Neural cell (in vitro differentiated cells): ENCODE results near the gene COL5A1. TPM values are rescaled to one million over a fixed set of nuclear protein-coding genes. Genes with fewer than 3 reads are reported as not detected.

Experiments
- H2AFZ ChIP-seq: fragments of 200-600, 300-800 bp; sonication (generic), shearing (Covaris generic); 2 replicates; pipeline ENCODE4 v1.6.0; 2014; ENCODE audit warnings: low read depth, mild to moderate bottlenecking, antibody characterized with exemption, low read length, moderate library complexity
- H3F3A ChIP-seq: fragments of 200-600 bp; shearing (Covaris generic); 2 replicates; pipeline ENCODE4 v1.6.1; 2016; ENCODE audit warnings: mild to moderate bottlenecking, moderate library complexity, mixed read lengths, antibody characterized with exemption, low read length; ENCODE audit not compliant: insufficient read depth, poor library complexity, severe bottlenecking
- H3K27ac ChIP-seq: fragments of 200-600, 300-800 bp; sonication (generic), shearing (Covaris generic); 2 replicates; pipeline ENCODE4 v1.5.1; 2014; ENCODE audit warnings: mild to moderate bottlenecking, low read length, moderate library complexity
- H3K27me3 ChIP-seq: fragments of 300-800, 200-600 bp; sonication (generic), shearing (Covaris generic); 2 replicates; pipeline ENCODE4 v1.6.0; 2014; ENCODE audit warnings: mild to moderate bottlenecking, low read depth, low read length, moderate library complexity; ENCODE audit not compliant: insufficient read depth
- H3K36me3 ChIP-seq: fragments of 300-800, 200-600 bp; sonication (generic), shearing (Covaris generic); 2 replicates; pipeline ENCODE4 v1.5.1; 2014; ENCODE audit warnings: mild to moderate bottlenecking, antibody characterized with exemption, low read length, moderate library complexity; ENCODE audit not compliant: insufficient read depth
- H3K4me2 ChIP-seq: fragments of 300-800, 200-600 bp; sonication (generic), shearing (Covaris generic); 2 replicates; pipeline ENCODE4 v1.6.0; 2014; ENCODE audit warnings: mild to moderate bottlenecking, low read length
- H3K4me3 ChIP-seq: fragments of 300-800, 200-600 bp; sonication (generic), shearing (Covaris generic); 2 replicates; pipeline ENCODE4 v1.5.1; 2014; ENCODE audit warnings: mild to moderate bottlenecking, low read length, moderate library complexity
- H3K79me2 ChIP-seq: fragments of 200-600 bp; shearing (Covaris generic); replicated peaks from 2 replicates; pipeline ENCODE4 v1.6.0; 2014; ENCODE audit warnings: mild to moderate bottlenecking, low read length, moderate library complexity; ENCODE audit not compliant: insufficient read depth
- H3K9ac ChIP-seq: fragments of 300-800, 200-600 bp; sonication (generic), shearing (Covaris generic); 2 replicates; pipeline ENCODE4 v1.6.1; 2016; ENCODE audit warnings: mild to moderate bottlenecking, low read length, mixed read lengths
- H3K9me2 ChIP-seq: fragments of 200-600 bp; shearing (Covaris generic); 2 replicates; pipeline ENCODE4 v1.6.1; 2016; ENCODE audit warnings: mild to moderate bottlenecking, low read length, mixed read lengths; ENCODE audit not compliant: insufficient read depth
- H3K9me3 ChIP-seq: fragments of 200-600, 300-800 bp; sonication (generic), shearing (Covaris generic); 2 replicates; pipeline ENCODE4 v1.6.1; 2016; ENCODE audit warnings: mild to moderate bottlenecking, mixed run types, low read length, moderate library complexity, mixed read lengths
- H4K20me1 ChIP-seq: fragments of 200-600 bp; shearing (Covaris generic); 2 replicates; pipeline ENCODE4 v1.6.1; 2016; ENCODE audit warnings: mild to moderate bottlenecking, mixed run types; ENCODE audit not compliant: insufficient read depth
- EP300 ChIP-seq: fragments of 450-650 bp; conservative IDR thresholded peaks from 2 replicates; pipeline ENCODE4 v1.6.1; 2014; ENCODE audit warnings: antibody characterized with exemption, mild to moderate bottlenecking, moderate library complexity; ENCODE audit not compliant: poor library complexity, severe bottlenecking
- EZH2 ChIP-seq: fragments of 200-600, 300-800 bp; shearing (Covaris generic), sonication (generic); IDR thresholded peaks from 2 replicates; pipeline ENCODE4 v1.6.1; 2014; ENCODE audit warnings: antibody characterized with exemption, low read length, borderline replicate concordance, mild to moderate bottlenecking; ENCODE audit not compliant: insufficient read depth, poor library complexity, severe bottlenecking
- MXI1 ChIP-seq: fragments of 450-650 bp; conservative IDR thresholded peaks from 2 replicates; pipeline ENCODE4 v1.6.1; 2014; ENCODE audit warnings: antibody characterized with exemption, mild to moderate bottlenecking; ENCODE audit not compliant: poor library complexity, severe bottlenecking
- POLR2AphosphoS5 ChIP-seq: IDR thresholded peaks from 2 replicates; pipeline ENCODE4 v1.6.1; 2012
- RAD21 ChIP-seq: fragments of 450-650 bp; conservative IDR thresholded peaks from 2 replicates; pipeline ENCODE4 v1.6.1; 2014; ENCODE audit warnings: antibody characterized with exemption, mild to moderate bottlenecking, moderate library complexity
- SMC3 ChIP-seq: fragments of 450-650 bp; conservative IDR thresholded peaks from 2 replicates; pipeline ENCODE4 v1.6.1; 2014; ENCODE audit warnings: antibody characterized with exemption, mild to moderate bottlenecking, moderate library complexity; ENCODE audit not compliant: poor library complexity
- TAF1 ChIP-seq: IDR thresholded peaks from 2 replicates; pipeline ENCODE4 v1.6.1; 2012; ENCODE audit warnings: low read depth
- polyA plus RNA-seq: library from polyadenylated mRNA; depleted of rRNA; stranded (reverse); fragments of >200 nt; gene quantifications from 2 replicates; pipeline ENCODE4 v1.2.3, GENCODE V29; 2014
- TF ChIP-seq, protein P1 (sequence below): fragments of 450-650 bp; IDR thresholded peaks from 2 replicates; pipeline ENCODE4 v1.5.1; 2014; ENCODE audit warnings: antibody characterized with exemption, mild to moderate bottlenecking, moderate library complexity; ENCODE audit not compliant: poor library complexity, severe bottlenecking
- TF ChIP-seq, protein P2 (sequence below): IDR thresholded peaks from 2 replicates; pipeline ENCODE4 v1.6.1; 2012; ENCODE audit warnings: borderline replicate concordance

The COL5A1 gene
- polyA plus RNA-seq, 1 donor from 2014 or later: not detected

DNA sequence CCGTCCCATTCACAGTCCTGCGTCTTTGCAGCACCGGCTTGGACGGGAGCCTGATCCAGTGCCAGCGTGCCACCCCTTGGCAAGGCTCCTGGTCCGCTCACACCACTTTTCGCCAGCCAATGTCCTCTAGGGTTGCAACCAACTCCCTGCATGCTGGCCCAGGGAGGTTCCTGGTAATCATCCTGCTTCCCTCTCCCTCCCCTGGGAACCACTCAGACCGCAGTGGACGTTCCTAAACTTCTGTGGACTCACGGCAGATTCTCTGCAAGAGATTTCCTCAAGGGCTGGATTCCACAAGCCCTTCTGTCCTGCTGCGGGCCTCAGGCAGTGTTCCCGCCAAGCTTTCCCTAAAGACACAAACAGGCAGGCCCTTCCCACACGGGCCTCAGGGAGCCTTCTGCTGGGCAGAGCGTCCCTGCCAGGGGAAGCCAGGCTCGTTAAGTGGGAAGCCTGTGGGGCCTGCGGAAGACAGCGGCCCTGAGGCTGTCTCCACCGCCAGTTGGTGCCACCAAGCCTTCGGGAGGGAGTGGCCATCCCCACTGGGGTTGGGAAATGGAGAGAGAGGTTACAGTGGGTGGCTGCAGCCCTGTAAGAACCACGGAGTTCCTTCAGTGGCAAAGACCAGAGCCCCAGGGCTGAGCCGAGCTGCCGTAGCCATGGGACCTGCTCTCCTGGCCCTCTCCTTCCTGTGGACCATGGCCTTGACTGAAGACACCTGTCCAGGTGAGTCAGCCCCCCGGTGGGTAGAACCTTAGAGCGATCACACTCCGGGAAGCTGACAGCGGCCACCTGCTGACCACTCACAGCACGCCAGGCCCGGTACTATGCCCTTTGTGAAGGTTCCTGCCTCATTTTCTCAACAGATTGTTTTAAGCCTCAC lies 222.6 kb downstream of the COL5A1 start:
- no peak overlapping the region for H3K27ac ChIP-seq

DNA sequence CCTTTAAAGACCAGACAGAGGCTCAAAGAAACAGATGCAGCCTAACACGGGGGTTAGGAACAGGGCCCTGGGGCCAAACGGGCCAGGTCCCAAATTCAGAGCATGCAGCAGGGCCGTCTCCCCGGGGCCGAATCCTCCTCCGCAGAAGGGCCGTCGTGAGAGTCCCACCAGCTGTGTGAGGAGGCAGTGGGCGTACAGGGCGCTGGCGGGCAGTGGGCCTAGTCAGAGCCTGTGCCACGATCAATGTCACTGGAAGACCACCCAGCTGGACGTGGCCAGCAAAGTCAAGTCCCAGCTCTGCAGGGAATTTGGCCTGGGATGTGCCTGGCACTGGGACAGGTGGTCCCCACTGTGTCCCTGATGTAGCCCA lies 223.2 kb downstream of the COL5A1 start:
- Histone ChIP-seq H3K9ac (no peak overlapping the region), H3K9me3 (no peaks in the 10 kb centered on the region), H3F3A (no peaks in the 10 kb centered on the region), H3K36me3 (no peaks in the 10 kb centered on the region), H3K4me3 (no peak overlapping the region), H3K27me3 (no peaks in the 10 kb centered on the region), H4K20me1 (no peaks in the 10 kb centered on the region), H3K9me2 (no peaks in the 10 kb centered on the region), H3K4me2 (no peak overlapping the region), H3K79me2 (no peaks in the 10 kb centered on the region), H2AFZ (no peak overlapping the region), H3K27ac (no peak overlapping the region)
- TF ChIP-seq EP300 (no peak), TAF1 (no peak), SMC3 (no peak), POLR2AphosphoS5 (no peak), MXI1 (no peak), RAD21 (no peak), EZH2 (no peak)
- TF ChIP-seq, protein P1, sequence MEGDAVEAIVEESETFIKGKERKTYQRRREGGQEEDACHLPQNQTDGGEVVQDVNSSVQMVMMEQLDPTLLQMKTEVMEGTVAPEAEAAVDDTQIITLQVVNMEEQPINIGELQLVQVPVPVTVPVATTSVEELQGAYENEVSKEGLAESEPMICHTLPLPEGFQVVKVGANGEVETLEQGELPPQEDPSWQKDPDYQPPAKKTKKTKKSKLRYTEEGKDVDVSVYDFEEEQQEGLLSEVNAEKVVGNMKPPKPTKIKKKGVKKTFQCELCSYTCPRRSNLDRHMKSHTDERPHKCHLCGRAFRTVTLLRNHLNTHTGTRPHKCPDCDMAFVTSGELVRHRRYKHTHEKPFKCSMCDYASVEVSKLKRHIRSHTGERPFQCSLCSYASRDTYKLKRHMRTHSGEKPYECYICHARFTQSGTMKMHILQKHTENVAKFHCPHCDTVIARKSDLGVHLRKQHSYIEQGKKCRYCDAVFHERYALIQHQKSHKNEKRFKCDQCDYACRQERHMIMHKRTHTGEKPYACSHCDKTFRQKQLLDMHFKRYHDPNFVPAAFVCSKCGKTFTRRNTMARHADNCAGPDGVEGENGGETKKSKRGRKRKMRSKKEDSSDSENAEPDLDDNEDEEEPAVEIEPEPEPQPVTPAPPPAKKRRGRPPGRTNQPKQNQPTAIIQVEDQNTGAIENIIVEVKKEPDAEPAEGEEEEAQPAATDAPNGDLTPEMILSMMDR: no peak
- TF ChIP-seq, protein P2, sequence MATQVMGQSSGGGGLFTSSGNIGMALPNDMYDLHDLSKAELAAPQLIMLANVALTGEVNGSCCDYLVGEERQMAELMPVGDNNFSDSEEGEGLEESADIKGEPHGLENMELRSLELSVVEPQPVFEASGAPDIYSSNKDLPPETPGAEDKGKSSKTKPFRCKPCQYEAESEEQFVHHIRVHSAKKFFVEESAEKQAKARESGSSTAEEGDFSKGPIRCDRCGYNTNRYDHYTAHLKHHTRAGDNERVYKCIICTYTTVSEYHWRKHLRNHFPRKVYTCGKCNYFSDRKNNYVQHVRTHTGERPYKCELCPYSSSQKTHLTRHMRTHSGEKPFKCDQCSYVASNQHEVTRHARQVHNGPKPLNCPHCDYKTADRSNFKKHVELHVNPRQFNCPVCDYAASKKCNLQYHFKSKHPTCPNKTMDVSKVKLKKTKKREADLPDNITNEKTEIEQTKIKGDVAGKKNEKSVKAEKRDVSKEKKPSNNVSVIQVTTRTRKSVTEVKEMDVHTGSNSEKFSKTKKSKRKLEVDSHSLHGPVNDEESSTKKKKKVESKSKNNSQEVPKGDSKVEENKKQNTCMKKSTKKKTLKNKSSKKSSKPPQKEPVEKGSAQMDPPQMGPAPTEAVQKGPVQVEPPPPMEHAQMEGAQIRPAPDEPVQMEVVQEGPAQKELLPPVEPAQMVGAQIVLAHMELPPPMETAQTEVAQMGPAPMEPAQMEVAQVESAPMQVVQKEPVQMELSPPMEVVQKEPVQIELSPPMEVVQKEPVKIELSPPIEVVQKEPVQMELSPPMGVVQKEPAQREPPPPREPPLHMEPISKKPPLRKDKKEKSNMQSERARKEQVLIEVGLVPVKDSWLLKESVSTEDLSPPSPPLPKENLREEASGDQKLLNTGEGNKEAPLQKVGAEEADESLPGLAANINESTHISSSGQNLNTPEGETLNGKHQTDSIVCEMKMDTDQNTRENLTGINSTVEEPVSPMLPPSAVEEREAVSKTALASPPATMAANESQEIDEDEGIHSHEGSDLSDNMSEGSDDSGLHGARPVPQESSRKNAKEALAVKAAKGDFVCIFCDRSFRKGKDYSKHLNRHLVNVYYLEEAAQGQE: no peak

More for the DNA sequence above, 222.6 kb downstream of the COL5A1 start:
- no peaks in the 10 kb centered on the region for H3K9me2 ChIP-seq
- TF ChIP-seq RAD21 (no peak), TAF1 (no peak), POLR2AphosphoS5 (no peak), SMC3 (no peak), EZH2 (no peak)
- TF ChIP-seq, protein P2: no peak
- H3K27me3 ChIP-seq: no peaks in the 10 kb centered on the region
- no peak overlapping the region for H2AFZ ChIP-seq
- H3K9me3 ChIP-seq: no peaks in the 10 kb centered on the region
- no peaks in the 10 kb centered on the region for H3F3A ChIP-seq
- no peaks in the 10 kb centered on the region for H4K20me1 ChIP-seq
- no peaks in the 10 kb centered on the region for H3K36me3 ChIP-seq
- no peak overlapping the region for H3K9ac ChIP-seq
- H3K4me3 ChIP-seq: no peak overlapping the region
- no peaks in the 10 kb centered on the region for H3K79me2 ChIP-seq
- no peak overlapping the region for H3K4me2 ChIP-seq
